Measurements from ENCODE around the gene AXIN2.

The AXIN2 gene

DNA sequence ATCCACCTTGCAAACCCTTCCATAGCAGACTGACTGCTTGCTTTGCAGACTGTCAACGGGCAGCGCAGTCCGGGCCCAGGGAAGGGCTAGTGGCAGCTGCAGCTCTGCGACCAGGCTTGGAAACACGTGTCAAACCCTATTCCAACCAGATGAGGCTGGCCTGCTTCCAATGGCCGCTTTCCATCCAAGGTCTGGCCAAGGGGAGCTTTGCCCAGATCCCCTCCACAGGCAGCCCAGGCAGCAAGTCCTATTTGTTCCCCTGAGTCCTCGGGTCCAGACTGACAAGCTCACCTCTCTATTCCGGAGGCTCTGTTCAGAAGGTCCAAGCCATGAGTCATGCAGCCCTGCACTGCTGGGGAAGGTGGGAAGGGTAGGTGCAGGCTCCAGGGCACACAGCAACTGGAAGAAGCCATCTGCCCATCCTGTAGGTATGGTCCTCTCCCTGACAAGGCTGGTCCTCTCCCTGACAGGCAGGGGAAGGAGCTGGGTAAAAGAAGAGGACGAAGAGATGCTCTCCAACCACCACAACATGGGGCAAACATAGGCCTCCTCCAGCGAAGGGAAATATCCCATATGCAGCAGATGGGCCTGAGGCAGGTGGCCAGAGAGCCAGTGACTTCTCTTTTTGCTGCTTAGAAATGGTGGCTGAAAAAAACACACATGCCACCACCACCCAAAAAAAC lies 22.6 kb upstream of the AXIN2 start:
- no peak for DNase-seq

DNA sequence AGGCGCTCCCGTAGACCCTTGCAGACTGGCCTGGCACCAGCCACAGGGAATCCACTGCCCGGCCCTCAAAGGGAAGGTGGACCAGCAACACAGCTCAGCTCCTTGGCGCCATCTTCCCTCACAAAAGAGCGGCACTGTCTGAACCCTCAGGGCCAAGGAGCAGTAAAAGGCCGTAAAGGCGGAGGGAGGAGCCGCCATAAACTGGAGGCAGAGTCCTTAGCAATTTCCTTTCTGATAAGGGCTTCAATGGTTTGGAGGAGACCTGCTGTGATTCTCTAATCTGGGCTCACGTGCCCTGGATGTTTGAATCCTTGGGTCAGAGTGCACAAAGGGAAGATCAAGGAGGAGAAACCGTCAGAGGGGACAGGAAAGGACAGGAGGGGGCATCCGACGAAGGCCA lies 15.5 kb upstream of the AXIN2 start:
- no peak for DNase-seq

DNA sequence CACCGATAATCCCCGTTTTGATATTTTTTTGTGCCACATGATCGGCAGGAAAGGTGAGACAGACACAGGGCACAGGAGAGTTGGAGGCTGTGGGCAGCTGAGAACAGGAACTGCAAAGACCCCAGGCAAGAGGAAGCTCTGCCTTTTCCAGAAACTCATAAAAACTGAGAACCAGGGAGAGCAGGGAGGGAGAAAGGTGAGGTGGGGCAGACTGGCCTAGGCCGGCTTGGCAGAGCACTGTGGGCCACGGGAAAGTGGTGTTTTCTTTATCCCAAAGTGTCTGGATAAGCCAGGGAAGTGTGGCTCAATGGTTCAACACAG lies 11.8 kb upstream of the AXIN2 start:
- DNase-seq, result no peak

DNA sequence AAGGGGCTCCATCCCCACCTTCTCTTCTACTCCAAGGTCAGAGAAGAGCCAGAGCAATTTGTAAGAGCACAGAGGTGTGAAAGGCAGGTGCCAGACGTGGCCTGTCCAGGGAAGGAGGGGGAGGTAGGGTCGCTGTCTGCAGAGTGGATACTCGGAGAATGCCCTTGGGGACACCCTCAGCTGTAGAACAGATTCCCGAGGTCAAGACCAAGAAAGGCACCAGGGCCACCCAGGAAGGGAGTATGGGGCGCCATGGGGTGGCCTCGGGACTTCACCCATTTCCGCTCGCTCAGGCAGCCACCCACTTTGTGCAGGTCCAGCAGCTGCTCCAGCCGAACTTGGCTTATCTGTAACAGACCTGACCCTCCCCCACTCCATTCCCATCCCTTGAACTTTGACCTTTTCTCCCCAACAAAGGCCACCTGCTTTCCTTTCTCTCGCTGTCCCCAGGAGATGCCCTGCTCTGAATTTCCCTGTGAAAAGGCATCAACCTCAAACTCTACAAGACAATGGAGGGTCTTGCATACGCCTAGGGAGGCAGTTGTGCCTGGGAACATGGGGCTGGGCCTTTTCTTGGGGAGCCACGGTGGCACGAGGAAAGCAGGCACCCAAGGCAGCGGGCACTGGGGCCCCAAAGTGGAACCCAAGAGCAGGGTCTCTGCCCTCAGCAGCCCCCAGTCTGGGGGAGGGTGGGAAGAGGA lies 11.3 kb upstream of the AXIN2 start:
- no peak for DNase-seq

DNA sequence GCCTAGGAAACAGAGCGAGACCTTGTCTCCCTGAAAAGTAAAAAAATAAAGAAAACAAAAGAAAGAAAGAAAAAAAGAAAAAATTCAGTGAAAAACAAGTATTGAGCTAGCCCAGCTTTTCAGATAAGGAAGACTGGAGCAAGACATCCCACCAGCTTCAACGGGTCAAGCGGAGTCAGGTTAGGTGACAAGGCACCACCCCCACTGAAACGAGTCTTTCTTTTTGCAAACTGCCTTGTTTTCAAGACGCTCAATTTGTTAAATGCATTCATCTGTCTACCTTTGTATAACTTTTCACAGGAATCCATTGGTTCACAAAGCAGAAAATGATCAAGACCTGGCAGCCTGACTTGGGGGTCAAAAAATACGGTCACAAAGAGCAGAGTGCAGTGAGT lies 10.7 kb upstream of the AXIN2 start:
- DNase-seq, result no peak

DNA sequence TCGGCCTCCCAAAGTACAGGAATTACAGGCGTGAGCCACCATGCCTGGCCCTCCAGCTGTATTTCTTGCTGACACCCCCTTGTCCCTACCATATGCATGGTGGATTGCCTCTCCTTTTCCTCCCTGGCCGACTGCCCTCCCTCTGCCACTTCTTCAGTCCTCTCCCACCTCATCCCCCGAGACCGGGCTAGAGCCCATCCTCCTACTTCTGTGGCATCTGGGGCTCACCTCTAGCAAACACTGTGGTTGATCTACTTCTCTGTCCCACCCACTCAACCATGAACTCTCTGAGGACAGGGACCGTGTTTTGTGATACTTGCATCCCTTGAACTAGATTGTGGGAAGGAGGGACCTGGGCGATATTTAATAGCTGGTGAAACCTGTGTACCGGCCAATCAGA lies 7.5 kb upstream of the AXIN2 start:
- DNase-seq, result no peak

DNA sequence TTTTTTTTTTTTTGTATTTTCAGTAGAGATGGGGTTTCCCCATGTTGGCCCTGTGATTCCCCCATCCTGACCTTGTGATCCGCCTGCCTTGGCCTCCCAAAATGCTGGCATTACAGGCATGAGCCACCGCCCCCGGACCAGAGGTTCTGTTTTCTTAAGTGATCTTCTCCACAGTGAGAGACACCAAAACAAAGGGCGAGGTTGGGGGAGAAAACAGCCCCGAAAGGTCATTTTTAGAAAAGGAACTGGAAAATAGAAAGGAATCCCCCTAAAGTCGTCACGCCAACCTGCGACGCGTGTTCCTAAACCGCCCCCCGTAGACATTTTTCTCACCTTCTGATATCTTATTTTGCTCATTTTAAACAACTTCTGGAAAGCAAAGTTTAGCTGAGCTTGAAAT lies 6.1 kb upstream of the AXIN2 start:
- no peak for DNase-seq

DNA sequence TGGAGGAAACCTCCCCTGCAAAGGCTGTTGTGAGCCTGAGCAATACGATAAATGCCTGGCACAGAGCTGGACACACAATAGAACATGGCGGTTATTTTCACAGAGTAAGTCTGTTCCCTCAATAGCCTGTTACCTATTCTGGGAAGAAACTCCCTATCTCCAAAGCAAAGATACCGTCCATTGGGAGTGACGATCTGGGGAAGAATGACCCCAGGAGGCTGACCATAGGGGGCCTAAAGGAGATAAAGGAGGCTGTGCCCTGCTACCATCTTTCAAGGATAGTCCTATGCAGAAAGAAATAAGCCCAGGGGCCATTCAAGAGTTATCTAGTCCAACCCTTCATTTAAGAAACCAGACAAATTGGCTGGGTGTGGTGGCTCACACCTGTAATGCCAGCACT lies 4.1 kb upstream of the AXIN2 start:
- DNase-seq, result no peak

DNA sequence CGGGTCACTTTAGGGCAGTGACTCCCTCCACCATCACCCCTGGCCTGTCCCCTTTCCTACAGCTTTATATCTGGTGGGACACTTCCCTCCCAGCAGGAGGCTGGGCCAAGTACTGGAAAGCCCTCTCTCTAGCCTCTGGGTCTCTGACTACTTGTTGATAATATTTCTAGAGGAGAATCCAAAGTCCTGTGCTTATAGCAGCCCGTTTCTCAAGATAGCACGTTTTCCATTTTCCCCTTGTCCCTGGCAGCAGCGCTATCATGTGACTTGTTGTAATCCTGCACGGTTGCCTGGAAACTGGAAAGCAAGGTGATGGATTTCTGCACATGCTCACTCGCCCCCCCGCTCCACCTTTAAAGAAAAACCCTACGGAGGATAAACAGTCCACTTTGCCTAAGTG lies 3.3 kb upstream of the AXIN2 start:
- DNase-seq, result no peak

DNA sequence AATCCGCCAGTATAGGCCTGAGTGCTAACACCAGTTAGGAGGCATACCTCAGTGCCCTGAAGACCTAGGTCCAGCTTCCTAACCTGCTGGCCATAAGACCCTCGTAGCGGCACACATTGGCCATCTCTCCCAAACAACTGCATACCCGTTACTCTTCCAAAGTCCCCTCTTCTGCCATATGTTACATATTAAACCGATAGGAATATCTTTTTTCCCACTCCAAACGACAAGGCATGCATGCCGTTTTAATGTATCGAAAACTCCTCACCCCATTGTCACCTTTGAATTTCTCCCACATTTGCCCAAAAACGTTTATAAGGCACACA lies 721 bp upstream of the AXIN2 start:
- DNase-seq, result no peak

DNA sequence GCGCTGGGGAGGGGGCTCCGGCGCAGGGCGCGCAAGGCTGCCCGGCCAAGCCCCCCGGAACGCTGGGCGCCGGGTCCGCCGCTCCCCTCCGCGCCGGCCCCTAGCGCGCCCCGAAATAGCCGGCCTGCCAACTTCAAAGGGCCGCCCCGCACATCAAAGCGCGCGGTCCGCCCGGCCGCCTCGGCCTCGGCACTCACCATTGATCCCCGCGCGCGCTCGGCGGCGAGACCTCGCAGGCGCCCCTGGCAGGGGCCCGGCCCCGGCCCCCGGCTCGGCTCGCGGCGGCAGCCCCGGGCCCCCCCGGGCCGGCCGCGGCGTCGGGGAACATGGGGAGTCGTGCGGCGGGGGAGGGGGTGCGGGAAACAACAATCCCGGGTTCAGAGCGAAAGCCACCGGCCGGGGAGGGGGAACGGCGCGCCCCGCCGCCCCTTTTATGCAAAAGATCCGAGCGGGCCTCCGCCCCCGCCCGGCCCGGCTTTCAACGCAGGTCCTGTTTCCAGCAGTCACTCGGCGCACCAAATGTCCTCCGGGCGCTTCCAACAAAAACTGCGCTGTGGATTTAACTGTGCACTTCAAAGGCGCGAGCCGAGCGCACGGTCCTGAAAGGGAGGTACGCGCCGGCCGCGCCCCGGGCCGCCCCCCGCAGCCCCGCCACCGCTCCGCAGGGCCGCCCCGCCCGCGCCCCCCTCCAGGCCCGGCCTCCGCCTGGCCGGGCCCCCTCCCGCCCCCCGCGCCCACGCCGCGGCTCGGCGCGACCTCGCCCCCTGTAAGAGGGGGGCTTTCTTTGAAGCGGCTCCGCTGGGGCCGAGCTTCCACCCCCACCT lies 608 bp downstream of the AXIN2 start:
- DNase-seq, result peak; percentile 54 to 77 (median 71)

DNA sequence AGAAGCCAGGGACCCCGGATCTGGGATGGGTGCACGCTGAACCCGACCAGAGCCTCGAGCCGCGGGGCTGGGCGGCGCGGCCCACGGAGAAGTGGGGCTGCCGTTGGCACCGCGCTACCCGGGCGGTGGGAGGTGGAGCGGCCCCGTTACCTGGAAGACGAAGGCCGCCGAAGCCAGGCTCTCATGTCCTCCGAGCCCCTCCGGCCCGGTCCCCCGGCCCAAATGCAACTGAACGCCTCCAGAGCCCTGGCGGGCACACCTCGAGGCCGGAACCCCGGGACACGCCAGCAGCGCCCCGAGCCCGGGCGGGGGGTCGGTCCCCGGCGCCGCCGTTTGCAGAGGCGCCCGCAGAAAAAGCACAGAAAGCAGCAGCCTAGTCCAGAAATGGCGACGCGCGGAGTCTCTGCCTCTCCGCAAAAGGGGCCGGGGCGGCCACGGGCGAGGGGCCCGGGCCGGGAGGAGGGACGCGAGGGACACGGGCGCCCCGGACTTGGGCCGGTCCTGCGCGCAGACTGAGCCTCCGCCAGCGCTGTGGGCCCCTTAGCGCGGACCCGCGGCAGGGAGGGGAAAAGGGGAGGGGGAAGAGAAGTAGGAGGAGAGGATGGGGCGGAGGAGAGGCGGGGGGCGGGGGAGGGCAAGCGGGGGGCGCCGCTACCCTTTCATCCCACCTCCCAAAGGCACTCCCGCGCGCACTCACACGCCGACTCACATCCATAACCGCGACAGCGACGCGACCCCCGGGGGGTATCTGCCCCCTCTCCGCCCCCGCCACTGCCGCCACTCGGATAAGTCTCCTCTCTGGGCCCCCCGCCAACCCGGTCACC lies 1.4 kb downstream of the AXIN2 start:
- DNase-seq, result peak in 1 of 5 donors; percentile 36

DNA sequence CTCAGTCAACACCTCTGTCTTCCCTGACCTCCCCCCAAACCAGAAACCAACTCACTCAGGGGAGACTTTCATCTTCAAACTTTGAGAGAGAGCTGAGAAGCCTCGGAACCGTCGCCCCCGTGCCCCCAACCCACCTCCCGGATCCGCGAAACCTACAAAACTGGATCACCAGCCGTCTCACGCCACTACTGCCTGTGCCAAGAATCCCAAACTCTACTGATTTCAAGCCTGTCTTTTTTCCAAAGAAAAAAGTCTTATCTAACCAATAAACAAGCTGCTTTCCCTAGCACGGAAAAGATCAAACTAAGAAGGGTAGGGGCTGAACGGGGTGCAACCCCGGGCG lies 2.0 kb downstream of the AXIN2 start:
- no peak for DNase-seq

DNA sequence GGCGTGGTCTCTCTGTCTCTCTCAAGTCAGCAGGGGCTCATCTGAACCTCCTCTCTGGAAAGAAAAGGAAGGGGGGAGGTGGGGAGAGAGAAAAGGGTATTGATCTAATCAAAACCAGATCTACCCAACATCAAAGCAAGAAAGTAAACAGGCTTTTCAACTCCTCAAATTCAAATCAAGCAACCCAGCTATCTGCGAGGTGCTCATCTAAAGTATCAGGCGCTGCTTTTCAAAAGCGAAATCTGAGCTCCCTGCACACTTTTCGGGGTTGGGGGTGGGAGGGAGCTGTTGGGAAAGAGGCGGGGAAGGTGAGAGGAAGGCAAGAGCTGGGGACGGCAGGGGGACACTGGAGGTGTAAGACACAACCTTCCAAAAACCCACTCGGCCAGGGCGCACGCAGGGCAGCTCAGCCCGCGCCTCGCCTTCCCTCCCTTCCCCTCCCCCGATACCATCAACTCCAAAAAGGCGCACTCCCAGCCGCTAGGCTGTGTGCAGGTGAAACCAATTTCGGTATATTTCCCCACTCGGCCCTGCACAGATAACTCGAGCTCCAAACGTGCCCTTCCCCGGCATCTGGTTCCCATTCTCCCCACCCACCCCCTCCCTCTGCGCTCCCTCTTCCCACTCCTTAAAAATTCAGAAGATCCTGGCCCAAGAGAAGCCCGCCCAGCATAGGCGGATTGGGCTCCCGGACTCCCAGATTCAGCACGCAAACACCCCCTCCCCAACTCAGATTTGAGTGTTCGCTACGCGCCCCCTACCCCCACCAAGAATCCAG lies 2.6 kb downstream of the AXIN2 start:
- no peak for DNase-seq

DNA sequence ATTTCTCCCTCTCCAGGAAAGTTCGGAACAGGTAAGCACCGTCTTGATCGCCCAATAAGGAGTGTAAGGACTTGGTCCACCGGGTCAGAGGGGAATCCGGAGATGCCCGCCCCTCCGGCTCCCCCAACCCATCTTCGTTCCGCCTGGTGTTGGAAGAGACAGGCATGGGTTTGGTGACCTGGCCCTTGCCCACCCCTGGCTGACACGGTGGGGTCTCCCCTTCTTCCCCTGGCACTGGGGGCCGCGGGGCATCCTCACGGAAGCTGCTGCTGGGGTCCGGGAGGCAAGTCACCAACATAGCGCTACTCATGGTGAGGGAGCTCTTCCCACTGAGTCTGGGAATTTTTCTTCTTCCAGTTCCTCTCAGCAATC lies 3.2 kb downstream of the AXIN2 start:
- DNase-seq, result no peak

DNA sequence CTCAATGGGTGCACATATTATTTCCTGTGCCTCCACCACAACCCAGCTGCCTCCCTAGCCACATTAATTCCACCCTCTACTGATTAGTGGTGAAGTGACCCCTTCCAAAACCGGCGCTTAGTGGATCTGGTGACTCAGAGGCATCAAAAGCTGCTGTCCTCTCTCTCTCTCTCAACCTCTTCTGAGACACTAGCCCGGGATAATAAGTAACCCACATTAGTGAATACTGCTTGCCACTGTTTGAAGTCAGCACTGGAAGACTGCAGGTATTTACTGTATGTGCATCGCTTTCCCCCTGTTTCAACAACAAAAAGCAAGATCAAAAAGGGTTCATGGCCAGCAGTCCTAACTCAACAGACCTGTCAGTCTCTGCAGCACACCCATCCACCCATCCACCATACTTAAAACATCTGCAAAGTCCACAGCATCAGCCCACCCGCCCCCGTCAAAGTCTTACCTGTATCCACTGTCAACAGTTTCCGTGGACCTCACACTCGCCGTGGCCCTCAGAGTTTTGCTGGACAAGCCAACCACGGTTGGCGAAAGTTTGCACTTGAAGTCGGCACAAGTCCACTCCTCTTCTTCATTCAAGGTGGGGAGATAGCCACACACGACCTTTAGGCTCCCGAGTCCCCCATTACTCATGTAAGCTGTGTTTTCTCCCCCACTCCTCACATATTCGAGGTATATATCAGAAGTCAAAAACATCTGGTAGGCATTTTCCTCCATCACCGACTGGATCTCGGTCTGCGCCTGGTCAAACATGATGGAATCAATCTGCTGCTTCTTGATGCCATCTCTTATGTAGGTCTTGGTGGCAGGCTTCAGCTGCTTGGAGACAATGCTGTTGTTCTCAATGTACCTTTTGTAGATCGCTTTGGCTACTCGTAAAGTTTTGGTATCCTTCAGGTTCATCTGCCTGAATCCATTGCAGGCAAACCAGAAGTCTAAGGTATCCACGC lies 3.8 kb downstream of the AXIN2 start:
- peak in 2 of 5 donors; percentile 18 to 25 for DNase-seq

DNA sequence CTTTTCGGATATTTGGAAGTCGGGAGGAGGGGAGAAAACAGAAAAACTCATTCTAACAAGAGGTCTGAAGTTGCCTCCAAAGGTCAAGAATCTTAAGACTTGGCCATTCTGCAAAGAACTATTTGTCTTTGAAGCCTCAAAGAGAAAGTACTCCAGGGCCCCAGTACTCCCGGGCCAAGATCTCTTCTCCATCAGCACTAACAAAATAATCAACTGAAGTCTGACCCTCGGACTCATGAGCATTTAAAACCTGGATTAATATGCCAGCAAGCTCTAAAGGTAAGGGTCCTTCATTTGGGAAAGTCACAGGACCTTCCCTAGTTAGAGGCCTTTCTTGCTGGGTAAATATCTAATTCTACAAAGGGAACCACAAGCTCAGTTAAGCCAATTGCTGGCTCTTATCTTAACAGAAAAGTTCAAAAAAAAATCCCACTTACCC lies 4.5 kb downstream of the AXIN2 start:
- DNase-seq, result no peak

DNA sequence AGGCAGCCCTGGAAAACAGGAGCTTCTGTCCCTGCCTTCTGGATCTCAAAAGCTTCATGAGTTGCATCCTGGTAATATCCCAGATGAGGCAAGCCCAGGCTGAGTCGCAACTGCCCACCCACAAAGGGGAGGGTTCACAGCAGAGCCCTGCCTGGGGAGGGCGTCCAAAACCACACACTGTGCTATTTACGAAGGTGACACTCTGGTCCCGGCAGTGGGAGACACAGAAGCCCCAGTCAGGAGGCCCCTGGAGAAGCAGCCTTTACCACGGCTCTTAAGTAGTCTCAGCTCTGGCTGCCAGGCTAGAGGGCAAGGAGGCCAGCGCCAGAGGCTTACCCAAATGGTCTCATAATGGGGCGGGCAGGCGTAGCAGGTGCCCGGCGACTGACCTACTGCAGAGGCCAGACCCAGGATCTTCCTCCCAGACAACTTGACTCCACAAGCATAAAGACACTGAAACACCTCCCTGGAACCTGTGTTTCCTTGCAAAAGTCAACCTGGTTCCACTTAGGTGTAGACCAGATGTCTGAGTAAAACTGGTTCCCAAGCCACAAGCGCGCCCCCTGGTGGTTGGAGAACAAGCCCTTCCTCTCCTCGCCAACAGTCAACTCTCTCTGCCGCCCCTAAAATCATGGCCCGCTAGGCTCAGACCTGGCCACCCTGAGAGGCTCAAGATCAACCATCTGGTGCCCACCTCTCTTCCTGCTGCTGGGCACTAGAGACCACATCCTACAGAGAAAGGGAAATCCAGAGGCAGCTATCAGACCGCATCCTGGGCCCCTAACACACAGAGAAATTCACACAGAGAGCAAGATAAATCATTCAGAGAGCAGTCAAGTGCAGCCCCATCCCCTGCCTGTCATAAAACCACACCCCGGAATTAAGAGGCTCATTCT lies 5.2 kb downstream of the AXIN2 start:
- peak; percentile 72 to 93 (median 82) for DNase-seq

DNA sequence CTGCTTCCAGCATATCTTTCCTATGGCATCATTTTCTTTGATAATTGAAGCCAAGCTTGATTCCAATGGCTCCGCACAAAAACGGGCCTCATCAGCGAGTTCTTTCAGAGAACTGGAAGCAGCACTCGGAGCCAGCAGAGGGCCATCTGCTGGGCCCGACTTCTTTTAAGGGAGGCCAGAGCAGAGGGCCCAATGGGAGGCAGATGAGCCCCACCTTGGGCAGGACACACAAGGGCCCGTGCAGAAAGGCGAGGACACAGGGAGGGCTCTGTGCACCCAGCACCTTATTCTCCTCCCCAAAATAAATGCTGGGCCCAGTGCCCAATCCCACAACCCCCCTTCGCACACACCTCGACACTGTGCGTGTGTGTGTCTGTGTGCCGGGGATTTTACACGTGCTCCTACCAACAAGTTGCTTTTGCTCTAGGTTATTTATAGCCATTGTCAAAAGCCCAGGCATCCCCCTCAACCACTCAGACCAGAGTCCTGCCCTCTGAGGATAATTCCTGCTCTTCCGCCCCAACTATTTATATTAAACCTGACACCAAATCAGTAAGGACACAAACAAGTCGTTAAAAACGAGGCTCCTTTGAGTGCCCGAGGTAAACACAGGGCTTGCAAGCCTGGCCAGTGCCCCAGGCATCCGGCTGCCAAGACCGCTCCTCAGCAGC lies 6.8 kb downstream of the AXIN2 start:
- DNase-seq, result no peak

Data from T-helper 1 cell (primary cell).